HG02870 (cell line): Measurements from ENCODE around the gene RNF26.

Experiments used
- ATAC-seq: cut with Tn5 transposase; IDR thresholded peaks from one replicate; pipeline ENCODE4 v1.9.1; 2021; ENCODE audit warnings: mild to moderate bottlenecking, moderate library complexity; ENCODE audit not compliant: unreplicated experiment

RNF26 gene

GRCh38 chr11:119334174-119334930 lies at the start of gene RNF26:
Gene RNF26 (plus strand): TSS chr11:119334527. CDS start chr11:119335123, 596 bp downstream.
- ATAC-seq, result peak; percentile 94

GRCh38 chr11:119285431-119285830 lies 48.9 kb upstream of the RNF26 start:
- no peak for ATAC-seq

GRCh38 chr11:119288219-119288618 lies 46.1 kb upstream of the RNF26 start:
- no peak for ATAC-seq

- no peak for ATAC-seq
Observed at GRCh38 chr11:119290894-119291497, 43.3 kb upstream of the RNF26 start.

GRCh38 chr11:119293461-119293860 lies 40.9 kb upstream of the RNF26 start:
- no peak for ATAC-seq

- ATAC-seq, result no peak
Observed at GRCh38 chr11:119295178-119295577, 39.1 kb upstream of the RNF26 start.

GRCh38 chr11:119297938-119298337 lies 36.4 kb upstream of the RNF26 start:
- ATAC-seq, result no peak

- ATAC-seq, result no peak
Observed at GRCh38 chr11:119298726-119299125, 35.6 kb upstream of the RNF26 start.

- no peak for ATAC-seq
Observed at GRCh38 chr11:119299416-119299815, 34.9 kb upstream of the RNF26 start.

- no peak for ATAC-seq
Observed at GRCh38 chr11:119300198-119300964, 33.9 kb upstream of the RNF26 start.

GRCh38 chr11:119303227-119303718 lies 31.1 kb upstream of the RNF26 start:
- no peak for ATAC-seq

GRCh38 chr11:119305556-119306372 lies 28.6 kb upstream of the RNF26 start:
- ATAC-seq, result no peak

GRCh38 chr11:119306373-119306890 lies 27.9 kb upstream of the RNF26 start:
- no peak for ATAC-seq

GRCh38 chr11:119307219-119307618 lies 27.1 kb upstream of the RNF26 start:
- no peak for ATAC-seq

- no peak for ATAC-seq
Observed at GRCh38 chr11:119307974-119308373, 26.4 kb upstream of the RNF26 start.

- no peak for ATAC-seq
Observed at GRCh38 chr11:119309411-119309810, 24.9 kb upstream of the RNF26 start.

GRCh38 chr11:119309953-119310681 lies 24.2 kb upstream of the RNF26 start:
- no peak for ATAC-seq

GRCh38 chr11:119310682-119311052 lies 23.7 kb upstream of the RNF26 start:
- ATAC-seq, result no peak

GRCh38 chr11:119314726-119315125 lies 19.6 kb upstream of the RNF26 start:
- ATAC-seq, result no peak
